Astrocyte (in vitro differentiated cells and primary cell): ENCODE results near the gene PLCL2. TPM values are rescaled to one million over a fixed set of nuclear protein-coding genes. Genes with fewer than 3 reads are reported as not detected.

Experiments used
- DNase-seq: peaks from one replicate; pipeline ENCODE4 v3.0.0-alpha.2; 2010; ENCODE audit warnings: low read depth
- FAIRE-seq: peaks from 2 replicates; lab custom pipeline; 2011; peaks lifted over from hg19 to GRCh38; lab: Jason Lieb, UNC
- H2AFZ ChIP-seq: 2 replicates; pipeline ENCODE4 v1.6.0; 2012; ENCODE audit warnings: low read depth, low read length, inconsistent platforms
- H3K27ac ChIP-seq: 2 replicates; pipeline ENCODE4 v1.5.1; 2011; ENCODE audit warnings: low read depth, low read length, inconsistent platforms
- H3K27me3 ChIP-seq: 2 replicates; pipeline ENCODE4 v1.6.0; 2011; ENCODE audit warnings: low read length, inconsistent platforms; ENCODE audit not compliant: insufficient read depth
- H3K36me3 ChIP-seq: 2 replicates; pipeline ENCODE4 v1.5.1; 2011; ENCODE audit warnings: low read length, inconsistent platforms; ENCODE audit not compliant: insufficient read depth
- H3K4me1 ChIP-seq: 2 replicates; pipeline ENCODE4 v1.5.1; 2011; ENCODE audit warnings: low read length, inconsistent platforms; ENCODE audit not compliant: insufficient read depth
- H3K4me2 ChIP-seq: 2 replicates; pipeline ENCODE4 v1.6.0; 2012; ENCODE audit warnings: low read length, inconsistent platforms
- H3K4me3 ChIP-seq: 2 replicates; pipeline ENCODE4 v1.5.1; 2011; ENCODE audit warnings: low read depth, mild to moderate bottlenecking, low read length, inconsistent platforms; ENCODE audit not compliant: insufficient read depth
- H3K79me2 ChIP-seq: 2 replicates; pipeline ENCODE4 v1.6.0; 2012; ENCODE audit warnings: mild to moderate bottlenecking, low read length, inconsistent platforms; ENCODE audit not compliant: insufficient read depth
- H3K9ac ChIP-seq: 2 replicates; pipeline ENCODE4 v1.6.0; 2012; ENCODE audit warnings: mild to moderate bottlenecking, low read length, inconsistent platforms
- H3K9me3 ChIP-seq: 2 replicates; pipeline ENCODE4 v1.5.1; 2012; ENCODE audit warnings: low read depth, mild to moderate bottlenecking, low read length, inconsistent platforms; ENCODE audit not compliant: insufficient read depth
- H4K20me1 ChIP-seq: 2 replicates; pipeline ENCODE4 v1.6.0; 2012; ENCODE audit warnings: low read length, inconsistent platforms; ENCODE audit not compliant: insufficient read depth
- H3K27ac Mint-ChIP-seq: one replicate; pipeline ENCODE4 v1.8.0; 2021; ENCODE audit warnings: mild to moderate bottlenecking, mixed read lengths; ENCODE audit not compliant: unreplicated experiment
- H3K27me3 Mint-ChIP-seq: one replicate; pipeline ENCODE4 v1.8.0; 2021; ENCODE audit warnings: low read depth, mixed read lengths; ENCODE audit not compliant: unreplicated experiment
- H3K36me3 Mint-ChIP-seq: one replicate; pipeline ENCODE4 v1.8.0; 2021; ENCODE audit warnings: low read depth, mixed read lengths; ENCODE audit not compliant: unreplicated experiment
- H3K4me1 Mint-ChIP-seq: one replicate; pipeline ENCODE4 v1.8.0; 2021; ENCODE audit warnings: low read depth, mixed read lengths; ENCODE audit not compliant: unreplicated experiment
- H3K4me3 Mint-ChIP-seq: one replicate; pipeline ENCODE4 v1.8.0; 2021; ENCODE audit warnings: mild to moderate bottlenecking, moderate library complexity, mixed read lengths; ENCODE audit not compliant: unreplicated experiment
- H3K9me3 Mint-ChIP-seq: one replicate; pipeline ENCODE4 v1.8.0; 2021; ENCODE audit warnings: mild to moderate bottlenecking, mixed read lengths; ENCODE audit not compliant: unreplicated experiment
- CTCF ChIP-seq: IDR thresholded peaks from 2 replicates; pipeline ENCODE4 v1.5.1; 2011; ENCODE audit warnings: low read depth, mild to moderate bottlenecking, inconsistent platforms, low read length, moderate library complexity; ENCODE audit not compliant: insufficient read depth
- EZH2 ChIP-seq: IDR thresholded peaks from 2 replicates; pipeline ENCODE4 v1.6.1; 2012; ENCODE audit warnings: mild to moderate bottlenecking, low read length, inconsistent platforms; ENCODE audit not compliant: insufficient read depth
- total RNA-seq: library from RNA; stranded (reverse); gene quantifications from 2 replicates; pipeline ENCODE4 v1.2.1, GENCODE V29; 2021

Gene PLCL2
- total RNA-seq, 1 donor from 2014 or later, result 3.9 TPM

GRCh38 chr3:16866571-16866970 lies 18.2 kb upstream of the PLCL2 start:
- H3K36me3 Mint-ChIP-seq, result no peaks in the 10 kb centered on the region

GRCh38 chr3:16868513-16868912 lies 16.2 kb upstream of the PLCL2 start:
- FAIRE-seq (no peak), DNase-seq (no peak)
- no peaks in the 10 kb centered on the region for H3K9me3 ChIP-seq
- H3K36me3 Mint-ChIP-seq, result no peaks in the 10 kb centered on the region
- H3K4me1 ChIP-seq, result peaks cover 12% of the 10 kb centered on the region
- no peak overlapping the region for H3K27ac Mint-ChIP-seq
- H3K27me3 Mint-ChIP-seq, result no peaks in the 10 kb centered on the region
- no peak overlapping the region for H3K4me3 Mint-ChIP-seq
- no peaks in the 10 kb centered on the region for H4K20me1 ChIP-seq
- H3K4me2 ChIP-seq, result no peak overlapping the region
- no peak overlapping the region for H2AFZ ChIP-seq
- no peaks in the 10 kb centered on the region for H3K36me3 ChIP-seq
- H3K27ac ChIP-seq, result no peak overlapping the region
- TF ChIP-seq CTCF, result no peak
- no peak for TF ChIP-seq EZH2
- H3K79me2 ChIP-seq, result no peaks in the 10 kb centered on the region
- H3K27me3 ChIP-seq, result no peaks in the 10 kb centered on the region
- no peak overlapping the region for H3K9ac ChIP-seq
- H3K9me3 Mint-ChIP-seq, result no peaks in the 10 kb centered on the region
- no peak overlapping the region for H3K4me3 ChIP-seq
- H3K4me1 Mint-ChIP-seq, result peaks cover 20% of the 10 kb centered on the region

More at GRCh38 chr3:16866571-16866970, 18.2 kb upstream of the PLCL2 start:
- no peaks in the 10 kb centered on the region for H3K36me3 ChIP-seq
- Mint-ChIP-seq H3K27ac (peak overlapping the region; percentile 17), H3K4me3 (no peak overlapping the region), H3K27me3 (no peaks in the 10 kb centered on the region), H3K9me3 (peaks cover 1% of the 10 kb centered on the region), H3K4me1 (peaks cover 15% of the 10 kb centered on the region)
- TF ChIP-seq CTCF (no peak), EZH2 (no peak)
- H3K4me2 ChIP-seq, result no peak overlapping the region
- no peak overlapping the region for H2AFZ ChIP-seq
- no peaks in the 10 kb centered on the region for H3K9me3 ChIP-seq
- no peak overlapping the region for H3K9ac ChIP-seq
- H3K79me2 ChIP-seq, result no peaks in the 10 kb centered on the region
- H3K27me3 ChIP-seq, result no peaks in the 10 kb centered on the region
- H3K27ac ChIP-seq, result no peak overlapping the region
- H3K4me1 ChIP-seq, result peaks cover 8% of the 10 kb centered on the region
- H3K4me3 ChIP-seq, result no peak overlapping the region
- no peaks in the 10 kb centered on the region for H4K20me1 ChIP-seq
- FAIRE-seq (peak; percentile 9), DNase-seq (peak; percentile 57)

- Histone ChIP-seq H4K20me1 (no peaks in the 10 kb centered on the region), H2AFZ (no peak overlapping the region), H3K4me3 (no peak overlapping the region), H3K27ac (no peak overlapping the region), H3K9me3 (no peaks in the 10 kb centered on the region), H3K27me3 (no peaks in the 10 kb centered on the region), H3K36me3 (no peaks in the 10 kb centered on the region), H3K4me2 (no peak overlapping the region), H3K4me1 (peaks cover 11% of the 10 kb centered on the region), H3K9ac (no peak overlapping the region), H3K79me2 (no peaks in the 10 kb centered on the region)
- Mint-ChIP-seq H3K4me3 (no peak overlapping the region), H3K4me1 (peaks cover 16% of the 10 kb centered on the region), H3K27ac (no peak overlapping the region), H3K27me3 (no peaks in the 10 kb centered on the region), H3K36me3 (no peaks in the 10 kb centered on the region), H3K9me3 (no peaks in the 10 kb centered on the region)
- DNase-seq, result no peak
- TF ChIP-seq CTCF, result no peak
- TF ChIP-seq EZH2, result no peak
- no peak for FAIRE-seq
Observed at GRCh38 chr3:16869261-16870005, 15.3 kb upstream of the PLCL2 start.
